ENCODE data around the gene DAAM2. TPM values are rescaled to one million over a fixed set of nuclear protein-coding genes. Genes with fewer than 3 reads are reported as not detected.

The DAAM2 gene
- total and polyA plus RNA-seq, 2 donors (not counting 1 experiment from before 2014, with no cell fraction given) = 41.5 to 48.2 TPM

DNA sequence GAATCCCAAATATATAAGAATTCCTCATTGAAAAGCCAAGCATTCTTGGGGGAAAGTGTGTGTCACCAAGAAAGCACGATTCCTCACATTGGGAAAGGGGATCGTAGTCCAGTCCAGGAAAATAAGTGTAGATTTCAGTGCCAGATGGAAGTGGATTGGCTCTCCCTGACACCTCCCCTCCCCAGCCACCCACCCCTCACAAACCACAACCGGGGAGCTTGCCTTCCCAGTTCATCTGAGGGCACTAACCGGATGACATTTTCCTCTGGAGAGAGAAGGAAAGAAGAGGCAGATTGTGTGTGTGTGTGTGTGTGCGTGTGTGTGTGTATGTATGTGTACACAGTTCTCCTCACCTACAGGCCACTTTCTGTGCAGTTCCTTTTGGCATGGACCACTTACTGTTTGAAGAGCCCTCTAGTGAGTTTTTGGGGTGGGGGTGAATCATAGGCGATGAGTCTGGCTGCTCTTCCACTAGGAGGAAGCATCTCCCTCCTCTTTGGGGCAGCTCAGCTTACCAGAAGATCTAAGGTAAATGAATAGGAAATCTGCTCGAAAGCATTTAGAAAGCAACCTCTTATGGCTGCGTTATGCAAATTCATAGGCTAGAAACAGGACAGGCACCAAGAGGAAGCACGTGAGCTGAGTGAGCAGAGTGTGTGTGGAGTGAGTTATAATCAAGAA is 20.8 kb downstream of the DAAM2 start:
- Histone ChIP-seq H3K4me3 (replicated peaks in 1 of 4; ENCODE audit: control extremely low read depth in 1 of 4, insufficient read depth in 1 of 4, low read depth in 3 of 4, low read length in 4 of 4) (peak overlapping the region in 1 of 4 experiments; percentile 8), H3K79me2 (ENCODE audit: control insufficient read depth, insufficient read depth, low read length) (no peaks in the 10 kb centered on the region), H4K20me1 (ENCODE audit: control insufficient read depth, extremely low read depth, insufficient read depth, low read length) (no peaks in the 10 kb centered on the region), H3K27me3 (ENCODE audit: control insufficient read depth, insufficient read depth, low read length) (no peaks in the 10 kb centered on the region), H3K4me1 (ENCODE audit: control insufficient read depth, extremely low read depth, insufficient read depth, low read length) (peaks cover 11% of the 10 kb centered on the region), H3K9ac (ENCODE audit: insufficient read depth, low read length) (no peak overlapping the region), H3K27ac (ENCODE audit: insufficient read depth, low read length) (peak overlapping the region; percentile 12), H3K36me3 (ENCODE audit: control insufficient read depth, insufficient read depth, low read length) (no peaks in the 10 kb centered on the region), H3K4me2 (ENCODE audit: extremely low read depth, insufficient read depth, low read length) (peak overlapping the region; percentile 29), H3K9me3 (ENCODE audit: control insufficient read depth, insufficient read depth, low read depth, low read length) (no peaks in the 10 kb centered on the region), H2AFZ (ENCODE audit: low read length) (peak overlapping the region; percentile 28)
- TF ChIP-seq, protein P1, sequence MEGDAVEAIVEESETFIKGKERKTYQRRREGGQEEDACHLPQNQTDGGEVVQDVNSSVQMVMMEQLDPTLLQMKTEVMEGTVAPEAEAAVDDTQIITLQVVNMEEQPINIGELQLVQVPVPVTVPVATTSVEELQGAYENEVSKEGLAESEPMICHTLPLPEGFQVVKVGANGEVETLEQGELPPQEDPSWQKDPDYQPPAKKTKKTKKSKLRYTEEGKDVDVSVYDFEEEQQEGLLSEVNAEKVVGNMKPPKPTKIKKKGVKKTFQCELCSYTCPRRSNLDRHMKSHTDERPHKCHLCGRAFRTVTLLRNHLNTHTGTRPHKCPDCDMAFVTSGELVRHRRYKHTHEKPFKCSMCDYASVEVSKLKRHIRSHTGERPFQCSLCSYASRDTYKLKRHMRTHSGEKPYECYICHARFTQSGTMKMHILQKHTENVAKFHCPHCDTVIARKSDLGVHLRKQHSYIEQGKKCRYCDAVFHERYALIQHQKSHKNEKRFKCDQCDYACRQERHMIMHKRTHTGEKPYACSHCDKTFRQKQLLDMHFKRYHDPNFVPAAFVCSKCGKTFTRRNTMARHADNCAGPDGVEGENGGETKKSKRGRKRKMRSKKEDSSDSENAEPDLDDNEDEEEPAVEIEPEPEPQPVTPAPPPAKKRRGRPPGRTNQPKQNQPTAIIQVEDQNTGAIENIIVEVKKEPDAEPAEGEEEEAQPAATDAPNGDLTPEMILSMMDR (conservative IDR thresholded peaks at IDR 0.05 in 1 of 2, IDR thresholded peaks at IDR 0.05 in 1 of 2; ENCODE audit: low read depth in 1 of 2, low read length in 2 of 2) = peak; percentile 28 to 35
- TF ChIP-seq EZH2 (IDR thresholded peaks at IDR 0.05; ENCODE audit: low read length, missing control alignments) = no peak
- peak; percentile 75 to 93 for DNase-seq (ENCODE audit: low read depth in 2 of 2)

DNA sequence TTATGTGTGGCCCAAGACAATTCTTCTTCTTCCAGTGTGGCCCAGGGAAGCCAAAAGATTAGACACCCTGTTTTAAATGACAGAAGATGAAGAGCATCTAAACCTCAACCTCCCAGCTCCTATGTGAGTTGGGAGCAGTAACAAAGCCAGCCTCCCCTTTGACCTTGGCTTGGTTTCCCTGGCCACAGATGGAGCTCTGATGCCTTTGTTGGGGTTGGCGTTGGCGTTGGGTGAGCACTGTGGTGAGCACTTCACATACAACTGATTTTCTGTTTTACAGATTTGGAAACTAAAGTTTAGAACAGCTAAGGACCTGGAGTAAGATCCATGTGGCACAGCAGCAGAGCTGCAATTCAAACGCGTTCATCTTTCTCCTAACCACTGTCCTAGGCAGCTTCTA is 22.1 kb downstream of the DAAM2 start:
- H3K9me3 ChIP-seq (ENCODE audit: control insufficient read depth, insufficient read depth, low read depth, low read length) = no peaks in the 10 kb centered on the region
- no peak overlapping the region for H3K4me3 ChIP-seq (replicated peaks in 1 of 4; ENCODE audit: control extremely low read depth in 1 of 4, insufficient read depth in 1 of 4, low read depth in 3 of 4, low read length in 4 of 4)
- H3K79me2 ChIP-seq (ENCODE audit: control insufficient read depth, insufficient read depth, low read length) = no peaks in the 10 kb centered on the region
- H3K27ac ChIP-seq (ENCODE audit: insufficient read depth, low read length) = no peak overlapping the region
- no peak overlapping the region for H3K9ac ChIP-seq (ENCODE audit: insufficient read depth, low read length)
- H3K4me1 ChIP-seq (ENCODE audit: control insufficient read depth, extremely low read depth, insufficient read depth, low read length) = peaks cover 17% of the 10 kb centered on the region
- H2AFZ ChIP-seq (ENCODE audit: low read length) = no peak overlapping the region
- no peaks in the 10 kb centered on the region for H3K36me3 ChIP-seq (ENCODE audit: control insufficient read depth, insufficient read depth, low read length)
- TF ChIP-seq, protein P1 (conservative IDR thresholded peaks at IDR 0.05 in 1 of 2, IDR thresholded peaks at IDR 0.05 in 1 of 2; ENCODE audit: low read depth in 1 of 2, low read length in 2 of 2) = no peak
- no peak overlapping the region for H3K4me2 ChIP-seq (ENCODE audit: extremely low read depth, insufficient read depth, low read length)
- DNase-seq (ENCODE audit: low read depth in 2 of 2) = peak in 1 of 2 donors; percentile 38
- no peaks in the 10 kb centered on the region for H4K20me1 ChIP-seq (ENCODE audit: control insufficient read depth, extremely low read depth, insufficient read depth, low read length)
- no peaks in the 10 kb centered on the region for H3K27me3 ChIP-seq (ENCODE audit: control insufficient read depth, insufficient read depth, low read length)

DNA sequence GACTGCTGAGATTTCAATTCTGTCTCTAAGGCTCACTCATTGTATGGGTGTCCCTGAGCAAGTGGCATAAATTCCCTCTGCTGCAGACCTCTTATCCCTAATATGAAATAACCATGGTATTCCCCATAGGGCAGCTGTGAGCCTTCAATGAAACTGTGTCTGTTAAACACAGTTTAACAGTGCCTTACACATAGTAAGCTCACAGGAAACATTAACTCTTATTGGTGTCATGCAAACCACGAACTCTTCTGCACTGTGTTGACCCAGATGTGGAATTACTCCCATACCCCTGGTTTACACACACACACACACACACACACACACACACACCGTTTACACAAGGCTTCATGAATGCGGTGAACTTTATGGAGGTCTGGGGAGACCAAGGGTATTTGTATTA is 23.2 kb downstream of the DAAM2 start:
- TF ChIP-seq EZH2 (IDR thresholded peaks at IDR 0.05; ENCODE audit: low read length, missing control alignments) = no peak
- TF ChIP-seq, protein P1 (conservative IDR thresholded peaks at IDR 0.05 in 1 of 2, IDR thresholded peaks at IDR 0.05 in 1 of 2; ENCODE audit: low read depth in 1 of 2, low read length in 2 of 2) = no peak
- no peak for DNase-seq (ENCODE audit: low read depth in 2 of 2)

More for the DNA sequence above, 23.2 kb downstream of the DAAM2 start:
- H3K27ac ChIP-seq (ENCODE audit: insufficient read depth, low read length) = no peak overlapping the region
- H3K79me2 ChIP-seq (ENCODE audit: control insufficient read depth, insufficient read depth, low read length) = no peaks in the 10 kb centered on the region
- no peaks in the 10 kb centered on the region for H3K9me3 ChIP-seq (ENCODE audit: control insufficient read depth, insufficient read depth, low read depth, low read length)
- no peak overlapping the region for H3K4me2 ChIP-seq (ENCODE audit: extremely low read depth, insufficient read depth, low read length)
- no peaks in the 10 kb centered on the region for H3K36me3 ChIP-seq (ENCODE audit: control insufficient read depth, insufficient read depth, low read length)
- H3K27me3 ChIP-seq (ENCODE audit: control insufficient read depth, insufficient read depth, low read length) = no peaks in the 10 kb centered on the region
- H3K9ac ChIP-seq (ENCODE audit: insufficient read depth, low read length) = no peak overlapping the region
- no peaks in the 10 kb centered on the region for H4K20me1 ChIP-seq (ENCODE audit: control insufficient read depth, extremely low read depth, insufficient read depth, low read length)
- no peak overlapping the region for H3K4me3 ChIP-seq (replicated peaks in 1 of 4; ENCODE audit: control extremely low read depth in 1 of 4, insufficient read depth in 1 of 4, low read depth in 3 of 4, low read length in 4 of 4)
- no peak overlapping the region for H2AFZ ChIP-seq (ENCODE audit: low read length)
- peaks cover 17% of the 10 kb centered on the region for H3K4me1 ChIP-seq (ENCODE audit: control insufficient read depth, extremely low read depth, insufficient read depth, low read length)
